AG04450 (cell line): ENCODE results near the gene MARK4. TPM values are rescaled to one million over a fixed set of nuclear protein-coding genes. Genes with fewer than 3 reads are reported as not detected.

Experiments used
- CTCF ChIA-PET: fragments of 300-600, 350-600 bp; formaldehyde crosslinking; extraction: SDS; loops from one replicate; lab custom pipeline; 2022; ENCODE audit warnings: antibody characterized with exemption, inconsistent platforms; lab: Charles Lee
- POLR2A ChIA-PET: fragments of 350-600 bp; formaldehyde crosslinking; extraction: SDS; loops from one replicate; lab custom pipeline; 2021; ENCODE audit warnings: antibody characterized with exemption, inconsistent platforms; lab: Yijun Ruan, JAX
- DNase-seq: peaks from one replicate; pipeline ENCODE4 v3.0.0-alpha.2; 2011; ENCODE audit warnings: low read depth, low spot score
- H3K27ac ChIP-seq: one replicate; pipeline ENCODE4 v1.5.1; 2012; ENCODE audit warnings: low read depth, low read length, control low read depth
- H3K27me3 ChIP-seq: one replicate; pipeline ENCODE4 v1.6.0; 2012; ENCODE audit warnings: low read length; ENCODE audit not compliant: control insufficient read depth, insufficient read depth
- H3K4me3 ChIP-seq: 2 replicates; pipeline ENCODE4 v1.5.1; 2011; ENCODE audit warnings: mild to moderate bottlenecking, low read depth, low read length, control low read depth
- H3K9me3 ChIP-seq: 2 replicates; pipeline ENCODE4 v1.5.1; 2012; ENCODE audit warnings: low read length; ENCODE audit not compliant: control insufficient read depth, insufficient read depth
- CTCF ChIP-seq: IDR thresholded peaks from 2 replicates; pipeline ENCODE4 v1.5.1; 2011; ENCODE audit warnings: low read depth, low read length, control low read depth, inconsistent platforms
- polyA plus RNA-seq: library from polyadenylated mRNA; depleted of rRNA; stranded (reverse); fragments of >200 nt; gene quantifications from 2 replicates; pipeline ENCODE4 v1.2.3, GENCODE V29; 2011

The MARK4 gene
- polyA plus RNA-seq, 1 experiment, result 12.6 TPM

DNA sequence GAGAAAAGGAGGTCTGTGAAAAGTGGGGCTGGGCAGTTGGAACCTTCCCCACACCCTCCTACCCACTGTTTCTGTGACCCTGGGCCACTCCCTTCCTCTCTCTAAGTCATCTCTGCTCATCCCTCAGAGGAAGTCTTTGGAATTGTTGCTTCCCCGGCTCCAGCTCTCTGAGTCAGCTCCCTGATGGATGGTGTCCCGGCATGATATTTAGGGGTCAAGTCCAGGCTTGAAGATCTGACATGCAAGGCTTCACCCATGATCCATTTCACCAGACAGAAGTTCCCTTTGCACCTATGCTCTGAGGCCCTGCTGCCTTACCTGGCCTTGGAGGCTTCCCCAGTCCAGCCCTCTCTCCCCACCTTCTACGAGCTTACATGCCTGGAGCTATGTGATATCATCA is 19.2 kb upstream of the MARK4 start:
- ChIA-PET CTCF (interaction anchor here (1.0 kb wide), 1 partner anchor 15 kb away, joined by 3 read pairs; no protein-coding TSS in a partner anchor), POLR2A (interaction anchor here (0.5 kb wide), 1 partner anchor 77 kb away, joined by 4 read pairs; no protein-coding TSS in a partner anchor)
- Histone ChIP-seq H3K27ac (no peak overlapping the region), H3K27me3 (peaks cover 42% of the 10 kb centered on the region), H3K4me3 (no peak overlapping the region), H3K9me3 (no peaks in the 10 kb centered on the region; the same call in 1 of the 2 replicates)
- no peak for DNase-seq
- no peak for TF ChIP-seq CTCF

- POLR2A ChIA-PET, result no interaction called here
- Histone ChIP-seq H3K27ac (no peak overlapping the region), H3K4me3 (no peak overlapping the region), H3K9me3 (no peaks in the 10 kb centered on the region), H3K27me3 (peaks cover 46% of the 10 kb centered on the region)
- CTCF ChIA-PET, result no interaction called here
- no peak for TF ChIP-seq CTCF
- no peak for DNase-seq
Observed at GRCh38 chr19:45234089-45234869, 16.8 kb upstream of the MARK4 start.

DNA sequence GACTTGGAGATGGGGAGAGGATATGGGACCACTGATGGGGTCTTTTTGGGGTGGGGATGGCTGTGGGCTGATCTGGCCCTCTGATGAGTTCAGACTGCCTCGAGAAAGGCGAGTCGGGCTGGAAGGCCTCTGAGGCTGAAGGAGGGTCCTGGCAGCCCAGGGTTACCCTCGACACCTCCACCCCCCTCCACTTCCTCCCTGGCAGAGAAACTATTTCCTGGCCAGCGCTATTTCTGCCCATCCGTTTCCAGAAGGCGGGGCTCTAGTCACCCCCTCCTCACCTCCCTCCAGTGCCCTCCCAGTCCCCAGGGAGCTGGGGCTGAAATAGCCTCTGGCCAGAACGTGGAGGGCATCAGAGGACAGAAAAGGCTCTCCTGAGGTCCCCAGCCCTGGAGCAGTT is 15.6 kb upstream of the MARK4 start:
- Histone ChIP-seq H3K9me3 (no peaks in the 10 kb centered on the region), H3K4me3 (no peak overlapping the region), H3K27ac (no peak overlapping the region), H3K27me3 (peaks cover 46% of the 10 kb centered on the region)
- TF ChIP-seq CTCF, result no peak
- ChIA-PET CTCF (no interaction called here), POLR2A (no interaction called here)
- DNase-seq, result no peak

- Histone ChIP-seq H3K27me3 (peaks cover 35% of the 10 kb centered on the region), H3K9me3 (no peaks in the 10 kb centered on the region), H3K27ac (no peak overlapping the region), H3K4me3 (no peak overlapping the region)
- CTCF ChIA-PET, result no interaction called here
- DNase-seq, result no peak
- POLR2A ChIA-PET, result interaction anchor here (0.6 kb wide), 1 partner anchor 591 kb away, joined by 3 read pairs; no protein-coding TSS in a partner anchor
- TF ChIP-seq CTCF, result no peak
Observed at GRCh38 chr19:45238556-45238955, 12.5 kb upstream of the MARK4 start.

DNA sequence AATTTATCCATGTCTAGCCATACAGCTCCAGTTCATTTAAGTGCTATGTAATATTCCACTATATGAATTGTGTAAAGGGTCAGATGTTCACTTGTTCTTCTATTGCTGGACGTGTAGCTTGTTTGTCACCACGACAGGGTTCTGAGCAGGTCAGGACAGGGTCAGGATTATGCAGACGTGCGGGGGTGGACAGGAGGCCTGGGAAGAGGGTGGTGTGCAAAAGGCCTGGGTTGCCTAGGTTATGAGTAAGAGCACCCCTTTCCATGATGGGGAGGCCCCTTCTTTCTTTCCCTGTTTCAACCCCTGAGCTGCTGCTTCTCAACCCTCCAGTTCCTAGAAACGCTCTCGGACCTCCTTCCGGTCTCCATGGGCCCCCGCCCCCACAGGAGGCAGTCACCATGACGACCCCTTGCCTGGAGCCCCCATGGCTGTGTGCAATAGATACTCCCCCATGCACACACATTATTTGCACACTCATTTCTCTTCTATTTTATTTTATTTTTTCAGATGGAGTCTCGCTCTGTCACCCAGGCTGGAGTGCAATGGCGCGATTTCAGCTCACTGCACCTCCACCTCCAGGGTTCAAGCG is 7.8 kb upstream of the MARK4 start:
- Histone ChIP-seq H3K4me3 (no peak overlapping the region), H3K27me3 (peaks cover 3% of the 10 kb centered on the region), H3K9me3 (no peaks in the 10 kb centered on the region), H3K27ac (no peak overlapping the region)
- TF ChIP-seq CTCF, result no peak
- POLR2A ChIA-PET, result no interaction called here
- CTCF ChIA-PET, result no interaction called here
- DNase-seq, result no peak
